ENCODE data around the gene H6PD.
"Not testable (repeated sequence)": the region's sequence is repeated elsewhere in the genome, so short reads cannot be mapped to it uniquely, and the experiment has no call there.

The H6PD gene

DNA sequence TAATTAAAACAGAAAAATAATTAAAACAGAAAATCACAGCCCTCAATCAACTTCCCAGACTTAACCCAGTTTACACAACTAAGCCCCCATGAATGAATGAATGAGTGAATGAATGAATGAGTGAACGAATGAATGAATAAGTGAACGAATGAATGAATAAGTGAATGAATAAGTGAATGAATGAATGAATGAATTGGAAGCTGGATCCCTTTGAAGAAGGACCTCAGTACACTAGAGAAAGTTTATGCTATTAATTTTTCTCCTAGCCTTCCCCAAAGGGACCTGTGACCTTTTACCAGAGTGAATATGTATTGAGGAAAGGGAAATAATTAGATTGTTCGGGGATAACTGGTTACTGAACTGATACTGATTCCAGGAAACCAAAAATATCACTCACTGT lies 63.7 kb downstream of the H6PD start:
- no peak for FAIRE-seq
- no peak for TF ChIP-seq SPI1 (IDR thresholded peaks at IDR 0.05; ENCODE audit: low read depth, low read length)
- no peak for TF ChIP-seq POLR2AphosphoS5 (IDR thresholded peaks at IDR 0.05; ENCODE audit: low read depth, low read length)
- TF ChIP-seq TAF1 (IDR thresholded peaks at IDR 0.05; ENCODE audit: low read depth, low read length): no peak
- no peak for TF ChIP-seq PAX5 (IDR thresholded peaks at IDR 0.05; ENCODE audit: insufficient read depth, low read length, severe bottlenecking)
- no peak for TF ChIP-seq POU2F2 (IDR thresholded peaks at IDR 0.05; ENCODE audit: low read depth, low read length)
- TF ChIP-seq POLR2A (IDR thresholded peaks at IDR 0.05; ENCODE audit: low read depth, low read length): no peak
- no peak for DNase-seq (ENCODE audit: insufficient read length, low spot score)

DNA sequence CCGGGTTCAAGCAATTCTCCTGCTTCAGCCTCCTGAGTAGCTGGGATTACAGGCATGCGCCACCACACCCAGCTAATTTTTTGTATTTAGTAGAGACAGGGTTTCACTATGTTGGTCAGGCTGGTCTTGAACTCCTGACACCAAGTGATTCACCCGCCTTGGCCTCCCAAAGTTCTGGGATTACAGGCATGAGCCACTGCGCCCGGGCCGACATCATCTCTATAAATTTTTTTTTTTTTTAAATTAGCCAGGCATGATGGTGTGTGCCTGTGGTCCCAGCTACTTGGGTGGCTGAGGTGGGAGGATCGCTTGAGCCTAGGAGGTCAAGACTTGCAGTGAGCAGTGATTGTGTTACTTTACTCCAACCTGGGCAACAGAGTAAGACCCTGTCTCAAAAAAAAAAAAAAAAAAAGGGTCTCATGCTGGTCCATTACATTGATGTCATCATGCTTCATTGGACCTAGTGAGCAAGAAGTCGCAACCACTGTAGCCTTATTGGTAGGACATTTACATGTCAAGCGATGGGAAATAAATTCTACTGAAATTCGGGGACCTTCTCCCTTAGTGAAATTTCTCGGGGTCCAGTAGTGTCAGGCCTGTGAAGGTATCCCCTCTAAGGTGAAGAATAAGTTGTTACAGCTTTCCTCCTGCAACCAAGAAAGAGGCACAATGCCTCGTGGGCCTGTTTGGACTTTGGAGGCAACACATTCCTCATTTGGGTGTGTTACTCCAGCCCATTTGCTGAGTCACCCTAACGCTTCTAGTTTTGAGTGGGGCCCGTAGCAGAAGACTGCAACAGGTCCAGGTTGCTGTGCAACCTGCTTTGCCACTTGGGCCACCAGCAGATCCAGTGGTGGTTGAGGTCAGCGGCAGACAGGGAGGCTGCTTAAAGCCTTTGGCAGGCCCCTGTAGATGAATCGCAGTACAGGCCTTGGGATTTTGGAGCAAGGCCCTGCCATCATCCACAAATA lies 65.3 kb downstream of the H6PD start:
- FAIRE-seq; DNase-seq (ENCODE audit: insufficient read length, low spot score): not testable (repeated sequence)

DNA sequence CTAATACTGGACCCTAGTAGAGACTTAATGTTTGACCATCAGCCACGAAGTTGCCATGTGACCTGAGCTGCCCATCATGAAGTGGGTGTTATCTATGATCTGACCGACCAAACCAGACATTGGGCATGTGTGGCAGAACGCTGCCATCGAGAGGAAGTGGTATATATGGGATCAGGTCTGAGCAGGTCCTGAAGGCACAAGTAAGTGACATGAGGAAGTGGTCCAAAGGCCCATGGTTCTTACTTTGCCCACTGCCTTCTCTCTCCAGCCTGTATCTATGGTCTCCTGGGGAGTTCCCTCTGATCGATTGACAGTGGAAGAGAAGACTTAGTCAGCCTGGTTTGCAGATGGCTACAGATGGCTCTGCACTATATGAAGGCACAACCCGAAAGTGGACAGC lies 66.0 kb downstream of the H6PD start:
- FAIRE-seq (no peak), DNase-seq (ENCODE audit: insufficient read length, low spot score) (no peak)
- TF ChIP-seq POU2F2 (IDR thresholded peaks at IDR 0.05; ENCODE audit: low read depth, low read length): no peak
- TF ChIP-seq TAF1 (IDR thresholded peaks at IDR 0.05; ENCODE audit: low read depth, low read length): no peak
- no peak for TF ChIP-seq POLR2AphosphoS5 (IDR thresholded peaks at IDR 0.05; ENCODE audit: low read depth, low read length)

DNA sequence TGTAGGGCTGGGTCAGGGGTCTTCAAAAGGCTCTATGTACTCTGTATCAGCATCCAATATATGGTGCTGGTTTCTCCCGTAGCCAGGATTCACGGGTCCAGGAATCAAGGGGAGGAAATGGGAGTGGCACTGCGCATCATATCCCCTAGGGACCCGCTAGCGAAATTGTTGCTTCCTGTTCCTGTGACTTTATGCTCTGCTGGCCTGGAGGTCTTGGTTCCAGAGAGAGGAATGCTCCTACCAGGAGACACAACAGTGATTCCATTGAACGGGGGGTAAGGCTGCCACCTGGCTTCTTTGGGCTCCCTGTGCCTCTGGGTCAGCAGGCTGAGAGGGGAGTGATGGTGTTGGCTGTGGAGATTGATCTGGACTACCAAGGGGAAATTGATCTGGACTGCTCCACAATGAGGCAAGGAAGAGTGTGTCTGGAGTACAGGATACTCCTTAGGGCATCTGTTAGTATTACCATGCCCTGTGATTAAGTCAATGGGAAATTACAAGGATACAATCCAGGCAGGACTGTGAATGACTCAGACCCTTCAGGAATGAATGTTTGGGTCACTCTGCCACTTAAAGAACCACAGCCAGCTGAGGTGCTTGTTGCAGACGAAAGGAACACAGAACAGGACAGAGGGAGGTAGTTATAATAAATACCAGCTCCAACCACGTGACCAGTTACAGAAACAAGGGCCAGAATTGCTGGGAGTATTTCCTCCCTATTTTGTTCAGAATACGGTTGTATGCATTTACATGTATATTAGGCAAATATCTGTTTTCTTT lies 68.4 kb downstream of the H6PD start:
- TF ChIP-seq POLR2A (IDR thresholded peaks at IDR 0.05; ENCODE audit: low read depth, low read length): no peak
- no peak for TF ChIP-seq POLR2AphosphoS5 (IDR thresholded peaks at IDR 0.05; ENCODE audit: low read depth, low read length)
- TF ChIP-seq POU2F2 (IDR thresholded peaks at IDR 0.05; ENCODE audit: low read depth, low read length): no peak
- TF ChIP-seq PAX5 (IDR thresholded peaks at IDR 0.05; ENCODE audit: insufficient read depth, low read length, severe bottlenecking): no peak
- TF ChIP-seq SPI1 (IDR thresholded peaks at IDR 0.05; ENCODE audit: low read depth, low read length): no peak
- no peak for TF ChIP-seq TAF1 (IDR thresholded peaks at IDR 0.05; ENCODE audit: low read depth, low read length)
- DNase-seq (ENCODE audit: insufficient read length, low spot score) (no peak), FAIRE-seq (no peak)

DNA sequence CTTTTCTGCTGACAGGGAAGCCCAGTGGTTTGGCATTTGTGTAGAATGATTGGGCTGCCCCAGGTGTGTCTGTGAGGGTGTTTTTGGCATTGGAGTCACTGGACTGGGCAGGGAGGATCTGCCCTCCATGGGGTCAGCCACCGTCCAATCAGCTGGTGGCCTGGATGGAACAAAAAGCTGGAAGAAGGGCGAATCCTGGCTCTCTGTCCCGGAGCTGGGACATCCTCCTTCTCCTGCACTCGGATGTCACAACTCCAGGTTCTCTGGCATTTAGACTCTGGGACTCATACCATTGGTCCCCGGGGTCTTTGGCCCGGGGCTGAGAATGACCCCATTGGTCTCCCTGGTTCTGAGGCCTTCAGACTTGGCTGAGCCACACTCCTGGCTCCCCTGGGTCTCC lies 69.3 kb downstream of the H6PD start:
- TF ChIP-seq POLR2A (IDR thresholded peaks at IDR 0.05; ENCODE audit: low read depth, low read length) (no peak), POU2F2 (IDR thresholded peaks at IDR 0.05; ENCODE audit: low read depth, low read length) (no peak), TAF1 (IDR thresholded peaks at IDR 0.05; ENCODE audit: low read depth, low read length) (no peak), POLR2AphosphoS5 (IDR thresholded peaks at IDR 0.05; ENCODE audit: low read depth, low read length) (no peak), SPI1 (IDR thresholded peaks at IDR 0.05; ENCODE audit: low read depth, low read length) (no peak), PAX5 (IDR thresholded peaks at IDR 0.05; ENCODE audit: insufficient read depth, low read length, severe bottlenecking) (no peak)
- DNase-seq (ENCODE audit: insufficient read length, low spot score) (no peak), FAIRE-seq (no peak)

DNA sequence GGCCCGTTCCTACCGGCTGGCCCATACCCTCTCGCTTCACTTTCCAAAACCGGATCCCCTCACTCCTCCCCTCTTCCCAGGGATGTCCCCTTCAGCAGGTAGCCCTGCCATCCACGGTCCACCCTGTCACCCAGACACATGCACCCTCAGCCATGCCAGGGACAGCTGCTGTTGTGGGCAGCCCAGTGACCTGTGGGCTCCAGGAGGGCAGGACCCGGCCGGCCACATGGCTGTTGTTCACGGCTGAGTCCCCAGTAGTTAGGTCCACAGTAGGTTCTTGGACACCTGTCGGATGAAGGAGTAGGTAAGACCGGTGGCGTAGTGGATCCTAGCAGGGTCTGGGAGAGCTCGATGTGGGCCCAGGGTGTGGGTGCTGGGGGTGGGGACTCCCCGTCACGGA lies 70.6 kb downstream of the H6PD start:
- FAIRE-seq: no peak
- DNase-seq (ENCODE audit: insufficient read length, low spot score): no peak
- TF ChIP-seq POLR2A (IDR thresholded peaks at IDR 0.05; ENCODE audit: low read depth, low read length) (no peak), PAX5 (IDR thresholded peaks at IDR 0.05; ENCODE audit: insufficient read depth, low read length, severe bottlenecking) (no peak), TAF1 (IDR thresholded peaks at IDR 0.05; ENCODE audit: low read depth, low read length) (no peak), SPI1 (IDR thresholded peaks at IDR 0.05; ENCODE audit: low read depth, low read length) (no peak), POU2F2 (IDR thresholded peaks at IDR 0.05; ENCODE audit: low read depth, low read length) (no peak), POLR2AphosphoS5 (IDR thresholded peaks at IDR 0.05; ENCODE audit: low read depth, low read length) (no peak)

DNA sequence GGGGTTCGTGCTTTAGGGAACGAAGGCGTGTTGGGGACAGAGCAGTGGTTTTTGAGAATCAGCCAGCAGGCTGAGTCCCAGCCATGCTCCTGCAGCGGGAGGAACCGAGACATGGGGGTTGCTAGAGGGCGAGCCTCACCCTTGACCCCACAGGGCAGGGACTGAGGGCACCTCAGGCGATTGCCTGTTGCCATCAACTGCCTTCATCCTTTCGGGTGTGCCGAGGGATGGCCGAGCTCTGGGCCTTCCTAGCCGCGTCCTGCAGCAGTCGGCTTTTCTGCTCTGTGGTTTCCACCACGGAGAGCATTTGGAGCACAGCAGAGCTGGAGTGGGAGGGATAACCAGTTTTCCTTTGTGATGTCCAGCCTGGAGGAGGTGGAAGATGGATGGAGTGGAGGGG lies 71.4 kb downstream of the H6PD start:
- DNase-seq (ENCODE audit: insufficient read length, low spot score): no peak
- TF ChIP-seq POLR2A (IDR thresholded peaks at IDR 0.05; ENCODE audit: low read depth, low read length) (no peak), SPI1 (IDR thresholded peaks at IDR 0.05; ENCODE audit: low read depth, low read length) (no peak), POU2F2 (IDR thresholded peaks at IDR 0.05; ENCODE audit: low read depth, low read length) (no peak), POLR2AphosphoS5 (IDR thresholded peaks at IDR 0.05; ENCODE audit: low read depth, low read length) (no peak), TAF1 (IDR thresholded peaks at IDR 0.05; ENCODE audit: low read depth, low read length) (no peak), PAX5 (IDR thresholded peaks at IDR 0.05; ENCODE audit: insufficient read depth, low read length, severe bottlenecking) (no peak)
- FAIRE-seq: no peak

DNA sequence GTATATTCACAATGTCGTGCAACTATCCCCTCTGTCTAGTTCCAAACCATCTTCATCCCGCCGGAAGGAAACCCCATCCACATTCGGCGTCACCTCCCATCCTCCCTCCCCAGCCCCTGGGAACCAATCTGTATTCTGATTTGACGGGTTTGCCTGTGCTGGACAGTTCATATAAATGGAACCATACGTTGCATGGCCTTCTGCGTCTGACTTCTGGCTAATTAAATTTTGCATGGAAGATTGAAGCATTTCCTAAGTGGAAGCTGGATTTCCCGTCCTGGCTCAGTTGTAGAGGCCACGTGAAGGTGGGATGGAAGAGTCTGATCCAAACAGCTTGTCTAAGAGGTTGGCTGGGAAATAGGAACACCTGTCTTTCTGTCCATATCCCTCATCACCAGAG lies 72.7 kb downstream of the H6PD start:
- FAIRE-seq (no peak), DNase-seq (ENCODE audit: insufficient read length, low spot score) (no peak)
- TF ChIP-seq TAF1 (IDR thresholded peaks at IDR 0.05; ENCODE audit: low read depth, low read length) (no peak), POLR2AphosphoS5 (IDR thresholded peaks at IDR 0.05; ENCODE audit: low read depth, low read length) (no peak), SPI1 (IDR thresholded peaks at IDR 0.05; ENCODE audit: low read depth, low read length) (no peak), PAX5 (IDR thresholded peaks at IDR 0.05; ENCODE audit: insufficient read depth, low read length, severe bottlenecking) (no peak), POLR2A (IDR thresholded peaks at IDR 0.05; ENCODE audit: low read depth, low read length) (no peak), POU2F2 (IDR thresholded peaks at IDR 0.05; ENCODE audit: low read depth, low read length) (no peak)

DNA sequence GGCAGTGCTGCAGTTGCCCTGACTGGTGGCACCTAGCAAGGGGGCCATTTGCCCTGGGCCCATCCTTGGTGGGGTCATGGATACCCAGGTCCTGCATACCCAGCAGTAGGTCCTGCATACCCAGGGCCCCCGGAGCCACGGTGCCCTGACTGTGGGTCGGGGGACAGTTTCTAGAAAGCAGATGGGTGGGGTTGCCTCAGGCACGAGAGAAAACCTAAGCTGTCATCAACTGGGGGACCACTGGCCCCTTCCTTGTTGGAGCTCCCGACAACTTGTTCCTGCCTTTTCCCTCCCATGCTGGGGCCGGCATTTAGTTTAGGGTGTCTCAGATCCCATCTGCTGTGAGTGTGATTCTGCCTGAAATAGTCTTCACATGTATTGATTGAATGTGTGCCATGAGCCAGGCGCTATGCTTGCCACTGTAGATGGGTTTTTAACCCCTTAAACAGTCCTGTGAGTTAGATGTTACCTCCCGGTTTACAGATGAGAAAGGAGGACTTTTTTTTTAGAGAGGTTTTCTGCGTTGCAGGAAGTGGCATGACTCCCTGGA lies 73.7 kb downstream of the H6PD start:
- FAIRE-seq: no peak

More for the DNA sequence above, 73.7 kb downstream of the H6PD start:
- TF ChIP-seq TAF1 (IDR thresholded peaks at IDR 0.05; ENCODE audit: low read depth, low read length): no peak
- no peak for TF ChIP-seq POLR2A (IDR thresholded peaks at IDR 0.05; ENCODE audit: low read depth, low read length)
- no peak for TF ChIP-seq POU2F2 (IDR thresholded peaks at IDR 0.05; ENCODE audit: low read depth, low read length)
- no peak for TF ChIP-seq POLR2AphosphoS5 (IDR thresholded peaks at IDR 0.05; ENCODE audit: low read depth, low read length)
- TF ChIP-seq PAX5 (IDR thresholded peaks at IDR 0.05; ENCODE audit: insufficient read depth, low read length, severe bottlenecking): no peak
- TF ChIP-seq SPI1 (IDR thresholded peaks at IDR 0.05; ENCODE audit: low read depth, low read length): no peak
- DNase-seq (ENCODE audit: insufficient read length, low spot score): no peak

Data from GM12891 (cell line).